RPMI8226 (cell line): ENCODE measurements around the gene SUGCT.

ENCODE experiments used
- DNase-seq: peaks from one replicate; pipeline ENCODE4 v3.0.0-alpha.2; 2015

SUGCT gene

GRCh38 chr7:40753455-40753854 is 618.6 kb downstream of the SUGCT start:
- no peak for DNase-seq

- DNase-seq, result no peak
Observed at GRCh38 chr7:40755438-40755837, 620.6 kb downstream of the SUGCT start.

- DNase-seq, result no peak
Observed at GRCh38 chr7:40757109-40757508, 622.3 kb downstream of the SUGCT start.

DNA sequence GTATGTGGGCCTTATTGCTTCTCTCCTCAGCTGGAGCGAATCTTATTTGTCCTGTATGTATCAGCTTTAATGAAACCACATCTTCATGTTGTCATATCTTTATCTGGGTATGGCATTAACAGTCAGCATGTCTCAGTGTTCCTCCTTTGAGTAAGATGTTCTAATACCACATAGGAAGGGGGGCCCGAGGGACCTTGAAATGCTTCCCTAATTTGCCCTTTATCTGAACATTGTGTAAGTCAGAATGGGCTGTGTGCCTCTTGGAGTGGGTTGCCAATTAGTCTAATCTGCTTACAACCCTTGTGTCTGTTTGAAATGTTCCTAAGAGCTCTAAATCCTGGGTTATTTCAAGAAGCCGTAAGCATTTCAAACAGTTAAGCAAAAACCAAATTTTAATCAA is 623.8 kb downstream of the SUGCT start:
- no peak for DNase-seq

- DNase-seq, result no peak
Observed at GRCh38 chr7:40760293-40760964, 625.6 kb downstream of the SUGCT start.

GRCh38 chr7:40760987-40761386 is 626.2 kb downstream of the SUGCT start:
- DNase-seq, result no peak

- no peak for DNase-seq
Observed at GRCh38 chr7:40761762-40762560, 627.2 kb downstream of the SUGCT start.

DNA sequence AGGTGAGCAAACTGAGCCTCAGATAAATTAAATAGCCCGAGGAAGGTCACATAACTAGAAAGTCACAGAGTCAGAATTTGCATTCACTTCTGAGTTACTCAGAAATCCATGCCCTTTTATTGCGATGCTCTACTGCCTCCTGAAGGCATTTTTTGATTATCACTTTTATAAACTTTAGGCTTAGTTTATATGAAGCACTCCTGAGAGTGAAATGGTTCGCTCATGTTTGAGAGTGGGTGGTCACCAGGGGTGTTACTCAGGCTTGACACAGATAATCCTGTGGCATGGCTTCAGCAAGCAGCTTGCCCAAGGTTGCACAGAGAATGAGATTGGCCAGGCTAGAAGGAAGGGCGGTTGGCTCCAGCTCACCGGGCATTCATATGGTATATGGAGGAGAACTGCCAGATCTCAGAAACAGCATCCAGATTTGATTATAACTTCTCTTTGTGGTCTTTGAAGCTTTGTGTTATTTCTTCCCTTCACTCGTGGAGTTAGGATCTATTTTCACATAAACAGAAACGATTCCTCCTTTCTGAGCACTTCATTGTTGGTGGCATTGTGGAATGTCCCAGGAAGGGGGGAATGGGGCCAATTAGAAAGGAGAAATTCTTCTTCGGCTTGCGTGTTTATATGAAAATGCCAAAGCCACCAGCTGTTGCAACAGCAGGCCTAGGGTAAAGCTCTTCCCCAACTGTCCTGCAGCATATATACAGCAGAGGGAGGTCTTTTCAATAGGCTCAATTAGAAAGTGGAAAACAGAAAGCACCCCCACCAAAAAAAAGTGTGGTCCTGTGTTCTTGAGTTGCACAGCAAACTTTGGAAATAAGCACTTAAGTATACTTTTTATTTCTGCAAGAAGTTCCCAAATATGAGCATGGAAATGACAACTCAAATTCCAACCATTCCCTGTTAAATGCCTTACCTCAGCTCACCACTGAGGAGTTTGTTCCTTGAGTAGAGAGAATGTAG is 628.8 kb downstream of the SUGCT start:
- no peak for DNase-seq

DNA sequence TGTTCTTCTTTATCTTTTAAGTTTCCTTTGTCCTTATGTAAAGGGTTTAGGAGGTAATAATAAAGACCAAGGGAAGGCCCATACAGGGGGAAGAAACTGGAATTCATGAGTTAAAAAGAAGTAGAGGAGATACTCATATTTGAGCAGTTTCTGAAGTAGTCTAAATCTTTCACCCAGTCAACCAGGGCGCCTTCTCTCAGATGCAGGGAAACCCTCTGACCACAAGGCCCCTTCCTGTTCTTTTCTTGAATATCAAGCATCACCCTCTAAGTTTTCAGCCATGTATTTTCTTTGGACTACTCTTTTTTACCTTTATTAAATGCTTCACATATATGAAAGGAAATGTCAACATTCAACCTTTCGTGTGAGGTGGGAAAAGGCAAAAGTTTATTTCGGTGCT is 630.8 kb downstream of the SUGCT start:
- no peak for DNase-seq

DNA sequence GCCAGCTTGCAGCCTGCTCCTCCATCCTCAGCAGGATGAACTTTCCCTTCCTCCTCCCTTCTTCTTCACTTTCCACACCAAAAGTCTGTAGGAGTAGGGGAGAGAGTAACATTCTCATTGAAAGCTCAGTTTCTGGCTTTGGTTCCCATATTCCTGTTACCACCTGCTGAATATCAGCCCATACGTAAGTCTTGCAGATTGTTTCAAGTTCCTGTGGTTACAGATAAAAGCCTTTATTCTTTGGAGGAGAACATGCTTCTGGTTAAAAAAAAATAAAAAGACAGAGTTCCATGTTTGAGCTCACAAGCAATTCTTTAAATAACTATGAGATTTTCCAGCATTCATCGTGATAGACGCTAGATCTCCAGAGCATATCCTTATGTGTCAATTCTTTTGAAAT is 637.3 kb downstream of the SUGCT start:
- no peak for DNase-seq

DNA sequence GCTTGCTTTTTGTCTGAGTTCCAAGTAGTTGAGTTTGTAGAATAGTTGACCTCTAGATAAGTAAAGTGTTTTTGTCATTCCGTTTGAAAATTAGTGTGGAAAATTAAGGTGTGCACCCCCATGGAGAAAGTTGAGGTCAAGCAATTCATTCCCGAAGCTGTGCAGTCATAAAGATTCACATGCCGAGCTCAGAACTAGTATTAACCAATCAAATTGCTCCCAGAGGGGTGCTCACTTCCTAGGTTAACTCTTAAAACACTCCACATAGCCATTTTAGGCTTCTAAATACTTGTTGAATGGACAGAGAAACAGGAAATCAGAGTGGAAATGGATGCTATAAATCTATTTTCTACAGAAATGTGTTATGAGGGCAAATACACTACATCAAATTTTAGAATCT is 638.9 kb downstream of the SUGCT start:
- no peak for DNase-seq

- DNase-seq, result no peak
Observed at GRCh38 chr7:40775877-40776276, 641.1 kb downstream of the SUGCT start.

GRCh38 chr7:40777730-40778312 is 643.0 kb downstream of the SUGCT start:
- no peak for DNase-seq

DNA sequence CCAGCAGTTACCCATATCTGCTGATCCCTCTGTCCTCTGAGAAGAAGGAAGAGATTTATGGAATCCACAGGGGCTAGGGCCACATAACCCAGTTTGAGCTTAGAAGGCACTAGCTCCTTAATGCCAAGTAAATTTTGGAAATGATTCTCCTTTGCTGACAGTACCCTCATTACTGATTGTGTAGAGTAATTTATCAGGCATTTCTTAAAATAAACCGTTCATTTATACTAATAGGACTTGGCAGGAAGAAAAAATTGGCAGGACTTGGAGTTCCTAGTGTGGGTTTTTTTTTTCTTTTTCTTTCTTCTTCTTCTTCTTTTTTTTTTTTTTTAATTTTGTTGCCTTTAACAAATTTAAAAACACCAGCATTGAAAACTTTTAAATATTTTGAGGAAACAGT is 645.7 kb downstream of the SUGCT start:
- DNase-seq, result no peak

DNA sequence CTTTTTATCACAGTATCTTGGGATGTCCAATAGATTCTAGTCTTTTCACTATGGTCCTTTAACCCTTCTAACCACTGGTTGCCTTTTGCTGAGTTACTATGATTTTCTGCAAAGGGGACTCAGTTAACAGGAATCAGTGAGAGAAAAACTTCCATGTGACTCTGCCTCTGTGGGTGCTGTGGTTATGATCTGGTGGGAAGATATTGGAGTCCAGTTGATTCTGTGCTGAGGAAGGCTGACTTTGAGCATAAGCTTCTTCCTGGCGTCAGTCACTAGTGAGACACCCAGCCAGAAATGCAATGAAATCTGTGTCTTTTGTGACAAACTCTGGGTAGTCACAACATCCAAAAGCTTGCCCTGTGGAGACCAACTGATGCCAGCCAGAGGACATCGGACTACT is 648.0 kb downstream of the SUGCT start:
- no peak for DNase-seq

DNA sequence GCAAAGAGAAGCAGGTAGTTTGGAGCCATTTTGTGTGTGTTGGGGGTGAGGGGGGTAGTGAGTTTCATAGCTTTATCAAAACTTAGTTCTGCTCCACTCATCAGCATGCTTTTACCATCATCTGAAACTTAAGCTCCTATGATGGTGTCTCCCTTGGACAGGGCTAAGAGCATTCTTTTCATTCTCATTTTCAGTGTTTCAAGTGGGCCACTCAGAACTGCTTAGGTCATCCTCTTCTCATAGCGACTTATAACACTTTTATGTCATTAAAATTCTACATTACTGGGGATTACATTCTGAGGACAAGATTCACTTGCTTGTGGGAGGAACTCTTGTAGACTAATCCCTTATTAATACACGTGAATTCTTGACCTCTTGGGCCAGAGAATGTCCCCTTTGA is 649.4 kb downstream of the SUGCT start:
- DNase-seq, result no peak

DNA sequence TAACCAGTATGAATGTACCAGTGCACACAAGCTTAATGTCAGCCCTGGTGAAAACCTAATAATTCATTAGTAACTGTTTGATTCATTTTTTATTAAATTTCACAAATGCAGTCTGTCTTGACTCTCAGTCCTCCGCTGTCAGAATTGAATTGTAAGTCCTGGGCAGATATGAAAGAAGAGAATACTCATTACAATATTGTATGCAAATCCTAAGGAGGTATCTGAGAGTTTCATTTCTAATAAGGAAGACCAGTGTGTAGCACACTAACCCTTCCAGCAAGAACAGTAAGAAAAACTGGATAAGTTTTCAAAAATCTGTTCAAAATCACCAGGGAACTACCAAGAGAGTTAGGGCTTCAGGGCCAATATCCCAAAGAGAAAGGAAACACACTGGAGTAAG is 652.1 kb downstream of the SUGCT start:
- no peak for DNase-seq

DNA sequence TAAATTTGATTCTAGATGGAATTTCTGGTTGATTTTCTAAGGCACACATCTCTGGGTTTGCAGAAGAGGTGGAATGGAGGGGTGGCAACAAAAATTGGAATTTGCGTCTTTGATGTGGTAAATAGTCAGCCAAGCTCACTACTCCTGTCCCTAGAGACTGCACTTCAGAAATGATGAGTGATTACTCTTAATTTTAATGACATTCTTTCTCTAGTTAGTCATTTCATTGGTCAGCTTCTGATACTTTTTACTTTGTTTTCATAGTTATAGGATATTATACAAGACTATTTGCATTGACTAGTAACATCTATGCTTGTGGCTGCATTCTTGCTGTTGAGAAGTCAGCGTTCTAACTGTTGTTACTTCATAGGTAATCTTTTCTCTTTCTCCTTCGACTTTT is 658.3 kb downstream of the SUGCT start:
- DNase-seq, result no peak

DNA sequence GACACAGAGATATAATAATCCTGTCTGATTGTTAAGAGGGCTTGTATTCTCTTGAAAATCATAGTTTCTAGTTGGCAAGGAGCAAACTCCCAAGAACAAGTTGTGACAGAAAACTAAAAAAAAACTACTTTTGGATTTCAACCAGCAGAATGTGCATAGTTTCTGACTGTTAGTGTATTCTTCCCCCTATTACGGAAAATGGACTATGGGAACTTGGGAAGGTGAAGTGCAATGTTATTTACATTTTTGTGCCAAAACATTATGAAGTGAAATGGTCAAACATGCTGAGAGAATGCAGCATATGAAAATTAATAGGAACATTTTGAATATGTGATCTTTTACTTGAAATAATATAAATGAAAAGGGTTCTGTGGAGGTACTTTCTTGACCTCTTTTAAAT is 660.8 kb downstream of the SUGCT start:
- DNase-seq, result no peak

- DNase-seq, result no peak
Observed at GRCh38 chr7:40796723-40797122, 661.9 kb downstream of the SUGCT start.

DNA sequence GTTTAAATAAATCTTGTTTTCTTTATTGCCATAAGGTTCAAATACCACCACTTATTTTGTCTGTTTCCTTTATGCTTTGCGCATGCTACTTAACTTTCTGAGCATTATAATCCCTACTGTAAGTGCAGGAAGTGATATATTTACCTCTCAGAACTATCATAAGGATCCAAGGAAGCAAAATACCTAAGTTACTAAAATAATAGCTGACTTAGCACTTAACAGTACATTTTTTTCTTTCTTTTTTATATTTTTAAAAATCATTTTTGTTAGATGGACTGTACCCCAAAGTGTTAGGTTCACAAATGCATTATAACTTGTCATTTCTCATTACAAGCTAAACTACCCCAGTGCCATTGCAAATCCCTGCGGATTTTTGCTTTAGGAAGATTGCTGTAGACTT is 663.8 kb downstream of the SUGCT start:
- DNase-seq, result no peak

- no peak for DNase-seq
Observed at GRCh38 chr7:40799493-40800403, 664.9 kb downstream of the SUGCT start.
